HG03097 (cell line): Measurements from ENCODE around the gene LPCAT1.

Experiments
- ATAC-seq: cut with Tn5 transposase; IDR thresholded peaks from one replicate; pipeline ENCODE4 v1.9.1; 2021; ENCODE audit not compliant: unreplicated experiment, low FRiP score

The LPCAT1 gene

GRCh38 chr5:1446602-1447343, 77.0 kb downstream of the LPCAT1 start:
- no peak for ATAC-seq

- ATAC-seq: no peak
Measured at GRCh38 chr5:1445689-1446601, 77.8 kb downstream of the LPCAT1 start.

- ATAC-seq: no peak
Measured at GRCh38 chr5:1445313-1445688, 78.5 kb downstream of the LPCAT1 start, which contains the start of gene SLC6A3. SLC6A3 (minus strand) TSS chr5:1445440; CDS start chr5:1443197, 2,243 bp downstream.

- no peak for ATAC-seq
Measured at GRCh38 chr5:1444361-1445189, 79.2 kb downstream of the LPCAT1 start.

GRCh38 chr5:1443991-1444360, 79.8 kb downstream of the LPCAT1 start:
- no peak for ATAC-seq

GRCh38 chr5:1443171-1443570, 80.6 kb downstream of the LPCAT1 start:
- ATAC-seq: no peak

GRCh38 chr5:1442222-1443145, 81.3 kb downstream of the LPCAT1 start:
- no peak for ATAC-seq

GRCh38 chr5:1441166-1441865, 82.4 kb downstream of the LPCAT1 start:
- ATAC-seq: no peak

- no peak for ATAC-seq
Measured at GRCh38 chr5:1440098-1440493, 83.7 kb downstream of the LPCAT1 start.

GRCh38 chr5:1439388-1440097, 84.2 kb downstream of the LPCAT1 start:
- no peak for ATAC-seq

- no peak for ATAC-seq
Measured at GRCh38 chr5:1438871-1439270, 84.9 kb downstream of the LPCAT1 start.

GRCh38 chr5:1437876-1438559, 85.7 kb downstream of the LPCAT1 start:
- no peak for ATAC-seq

GRCh38 chr5:1437226-1437829, 86.4 kb downstream of the LPCAT1 start:
- ATAC-seq: no peak

- no peak for ATAC-seq
Measured at GRCh38 chr5:1436681-1437080, 87.1 kb downstream of the LPCAT1 start.

- ATAC-seq: no peak
Measured at GRCh38 chr5:1436036-1436435, 87.7 kb downstream of the LPCAT1 start.

GRCh38 chr5:1435369-1435768, 88.4 kb downstream of the LPCAT1 start:
- no peak for ATAC-seq

GRCh38 chr5:1432296-1432695, 91.5 kb downstream of the LPCAT1 start:
- no peak for ATAC-seq

GRCh38 chr5:1431896-1432295, 91.9 kb downstream of the LPCAT1 start:
- no peak for ATAC-seq
